Head of caudate nucleus (tissue), 42 donors: ENCODE results near the gene SMTN.
"Not testable (repeated sequence)": the region's sequence is repeated elsewhere in the genome, so short reads cannot be mapped to it uniquely, and the experiment has no call there.

Experiments
- DNase-seq, 42 donors: peaks; one replicate each; pipeline versions ENCODE4 v3.0.0 to v3.0.0-alpha.2; 2020 to 2021; ENCODE audit warnings: mixed read lengths in 7 of 42
- intact Hi-C: fragments of 100-400 bp; cut with DNase I; formaldehyde crosslinking; loops from one replicate; pipeline ENCODE4 v1.15.0; 2022

SMTN gene

GRCh38 chr22:31080848-31081649 is at the start of gene SMTN:
SMTN (plus strand) TSS chr22:31081318; CDS start chr22:31083259, 1,941 bp downstream.
- intact Hi-C loops, result loop anchor here (5.0 kb wide), 1 partner anchor 114 kb away; the partner anchor contains the start of genes MORC2 and TUG1
- DNase-seq, result peak; percentile 64 to 90 (median 83)

GRCh38 chr22:31036671-31037550 is 44.2 kb upstream of the SMTN start:
- no peak for DNase-seq
- intact Hi-C loops, result no loop called here

GRCh38 chr22:31038686-31039085 is 42.4 kb upstream of the SMTN start:
- DNase-seq, result no peak
- intact Hi-C loops, result no loop called here

- intact Hi-C loops, result no loop called here
- no peak for DNase-seq
These were observed 41.7 kb upstream of the SMTN start for GRCh38 chr22:31039393-31039792.

DNA sequence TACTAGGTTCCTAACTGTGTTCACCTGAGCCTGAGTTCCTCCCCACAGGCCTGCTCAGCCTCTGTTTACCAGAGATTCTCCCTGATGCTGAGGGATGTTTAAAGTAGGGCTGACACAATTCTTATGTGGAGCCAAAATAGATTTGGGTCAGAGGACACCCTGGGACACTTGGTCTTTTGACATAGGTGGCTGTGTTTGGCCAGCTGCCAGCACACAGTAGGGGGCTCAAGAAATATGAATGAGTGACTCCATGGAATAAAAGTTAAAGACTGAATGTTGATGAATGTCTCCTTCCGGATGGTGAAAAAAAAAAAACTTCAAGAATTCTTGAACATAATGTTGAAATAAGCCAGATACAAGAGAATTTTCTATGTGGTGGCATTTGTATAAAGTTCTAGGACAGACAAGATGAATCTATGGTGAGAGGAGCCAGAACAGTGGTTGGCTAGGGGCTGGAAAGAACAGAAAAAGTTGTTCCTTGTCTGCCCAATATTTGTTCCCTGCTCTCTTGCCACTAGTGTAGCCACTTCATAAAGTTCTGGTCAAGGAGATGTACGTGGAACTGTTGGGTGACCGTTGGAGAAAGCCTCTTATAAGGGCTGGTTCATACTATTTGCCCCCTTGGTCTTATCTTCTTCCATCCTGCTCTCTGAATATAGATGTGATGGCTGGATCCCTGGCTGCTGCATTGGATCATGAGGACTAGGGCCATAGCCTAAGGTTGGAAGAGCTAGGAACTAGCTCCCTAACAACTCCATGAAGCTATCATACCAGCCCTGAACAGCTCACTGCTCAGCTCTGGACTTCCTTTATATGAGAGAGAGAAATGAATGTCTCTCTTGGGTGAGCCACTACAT is 40.3 kb upstream of the SMTN start:
- intact Hi-C loops, result no loop called here
- DNase-seq, result no peak

DNA sequence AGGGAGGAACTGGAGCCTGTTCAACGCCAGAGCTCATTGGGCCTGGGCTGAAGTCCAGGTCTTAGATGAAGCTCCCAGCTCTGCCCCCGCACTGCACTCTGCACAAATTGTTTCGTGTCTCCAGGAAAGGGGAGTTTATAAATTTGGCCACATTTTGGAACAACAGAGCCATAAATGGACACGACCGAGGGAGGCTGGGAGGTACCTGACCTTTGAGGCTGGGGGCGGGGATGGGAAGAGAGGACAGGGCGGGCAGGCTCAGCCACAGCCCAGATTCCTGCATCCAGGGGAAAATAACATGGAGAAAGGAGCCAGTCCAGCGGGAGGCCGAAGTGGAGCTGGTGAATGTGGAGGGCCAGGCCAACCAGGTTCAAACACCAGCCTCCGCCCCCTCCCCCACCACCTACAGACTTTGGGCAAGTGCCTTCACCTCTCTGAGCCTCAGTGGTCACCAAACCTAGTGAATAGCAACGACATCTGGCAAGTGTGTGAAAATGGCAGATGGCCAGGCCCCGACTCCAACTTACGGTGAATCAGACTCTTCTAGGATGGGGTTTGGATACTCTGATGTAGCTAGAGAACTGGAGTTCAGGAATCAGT is 36.8 kb upstream of the SMTN start:
- peak in 1 of 42 donors; percentile 13 for DNase-seq
- intact Hi-C loops, result no loop called here

DNA sequence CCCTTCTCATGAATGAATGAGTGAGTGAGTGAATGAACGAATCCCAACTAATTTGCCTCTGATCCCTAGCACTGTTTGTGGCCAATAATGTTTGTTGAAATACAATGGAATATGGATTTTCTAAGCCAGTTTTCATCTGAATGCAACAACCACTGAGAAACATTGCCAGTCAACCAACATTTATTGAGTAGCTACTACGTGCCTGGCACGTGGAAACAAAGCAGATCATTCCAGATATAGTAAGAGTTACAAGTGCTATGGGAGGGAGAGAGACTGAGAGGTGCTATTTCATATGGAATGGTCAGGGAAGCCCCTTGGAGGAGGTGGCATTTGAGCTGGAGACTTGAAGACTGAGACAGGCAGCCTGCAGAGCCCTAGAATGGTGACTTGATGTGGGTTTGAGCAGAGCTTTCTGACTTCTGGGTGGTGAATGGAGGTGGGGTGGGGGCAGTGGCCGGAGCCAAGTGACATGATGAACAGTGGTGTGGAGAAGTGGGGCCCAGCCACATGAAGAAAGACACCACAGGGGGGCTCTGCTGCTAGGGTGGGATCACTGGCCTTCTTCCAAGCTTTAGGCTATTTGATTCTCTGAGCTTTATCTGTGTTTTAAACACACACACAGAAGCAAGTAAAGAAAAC is 35.1 kb upstream of the SMTN start:
- DNase-seq, result no peak
- intact Hi-C loops, result no loop called here

GRCh38 chr22:31046539-31047226 is 34.4 kb upstream of the SMTN start:
- DNase-seq, result no peak
- intact Hi-C loops, result no loop called here

DNA sequence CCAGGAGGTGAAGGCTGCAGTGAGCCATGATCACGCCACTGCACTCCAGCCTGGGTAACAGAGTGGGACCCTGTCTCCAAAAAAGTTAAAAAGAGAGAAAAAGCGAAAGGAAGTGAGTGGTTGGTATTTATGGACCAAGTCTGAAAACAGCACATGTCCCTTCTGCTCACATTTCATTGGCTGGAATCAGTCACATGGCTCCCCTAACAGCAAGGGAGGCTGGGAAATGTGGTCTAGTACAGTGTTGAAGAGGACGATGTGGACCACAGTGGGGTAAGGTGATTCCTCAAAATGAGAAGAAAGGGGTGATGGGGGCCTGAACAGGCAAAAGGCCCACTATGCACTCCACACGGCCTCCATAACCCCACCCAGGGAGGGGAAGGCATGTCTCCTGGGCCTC is 32.5 kb upstream of the SMTN start:
- no peak for DNase-seq
- intact Hi-C loops, result no loop called here

DNA sequence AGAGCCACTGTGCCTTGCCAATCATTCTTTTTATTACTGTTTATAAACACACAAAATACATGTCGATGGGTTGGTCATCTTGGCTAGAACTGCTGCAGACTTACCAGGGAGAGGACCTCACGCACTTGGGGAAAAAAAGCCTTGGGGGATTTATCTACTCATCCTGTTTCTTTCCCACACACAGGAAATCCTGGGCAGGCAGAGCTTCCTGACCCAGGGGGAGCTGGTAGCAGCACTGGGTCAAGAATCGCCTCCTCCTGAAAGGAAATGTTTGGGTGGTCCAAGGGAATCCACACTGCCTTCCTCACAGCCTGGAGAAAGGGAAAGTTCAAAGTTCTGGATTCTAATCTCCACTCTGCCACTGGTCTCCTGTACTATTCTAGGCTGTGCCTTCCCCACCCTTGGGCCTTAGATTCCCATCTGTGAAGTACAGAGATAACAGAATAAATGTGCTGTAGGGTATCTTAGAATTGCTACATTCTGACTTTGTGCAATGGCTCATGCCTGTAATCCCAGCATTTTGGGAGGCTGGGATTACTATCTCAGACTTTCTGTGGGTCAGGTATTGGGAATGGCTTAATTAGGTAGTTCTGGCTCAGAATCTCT is 31.2 kb upstream of the SMTN start:
- intact Hi-C loops, result no loop called here
- no peak for DNase-seq

GRCh38 chr22:31055117-31055634 is 25.9 kb upstream of the SMTN start:
- intact Hi-C loops, result no loop called here
- no peak for DNase-seq

GRCh38 chr22:31055635-31056159 is 25.4 kb upstream of the SMTN start:
- intact Hi-C loops, result no loop called here
- peak in 37 of 42 donors; percentile 5 to 78 (median 34) for DNase-seq

- intact Hi-C loops, result no loop called here
- no peak for DNase-seq
These were observed 24.0 kb upstream of the SMTN start for GRCh38 chr22:31056986-31057599.

GRCh38 chr22:31059663-31060062 is 21.5 kb upstream of the SMTN start:
- DNase-seq, intact Hi-C loops: not testable (repeated sequence)

- intact Hi-C loops, result no loop called here
- DNase-seq, result no peak
These were observed 18.4 kb upstream of the SMTN start for GRCh38 chr22:31062566-31063230.

- intact Hi-C loops, result no loop called here
- no peak for DNase-seq
These were observed 16.7 kb upstream of the SMTN start for GRCh38 chr22:31064369-31064768.
